Superior temporal gyrus (tissue), 1 donor: Measurements from ENCODE around the gene CLCN7.

Experiments
- DNase-seq: peaks from one replicate; pipeline ENCODE4 v3.0.0-alpha.2; 2016; ENCODE audit errors: extremely low spot score

Gene CLCN7

DNA sequence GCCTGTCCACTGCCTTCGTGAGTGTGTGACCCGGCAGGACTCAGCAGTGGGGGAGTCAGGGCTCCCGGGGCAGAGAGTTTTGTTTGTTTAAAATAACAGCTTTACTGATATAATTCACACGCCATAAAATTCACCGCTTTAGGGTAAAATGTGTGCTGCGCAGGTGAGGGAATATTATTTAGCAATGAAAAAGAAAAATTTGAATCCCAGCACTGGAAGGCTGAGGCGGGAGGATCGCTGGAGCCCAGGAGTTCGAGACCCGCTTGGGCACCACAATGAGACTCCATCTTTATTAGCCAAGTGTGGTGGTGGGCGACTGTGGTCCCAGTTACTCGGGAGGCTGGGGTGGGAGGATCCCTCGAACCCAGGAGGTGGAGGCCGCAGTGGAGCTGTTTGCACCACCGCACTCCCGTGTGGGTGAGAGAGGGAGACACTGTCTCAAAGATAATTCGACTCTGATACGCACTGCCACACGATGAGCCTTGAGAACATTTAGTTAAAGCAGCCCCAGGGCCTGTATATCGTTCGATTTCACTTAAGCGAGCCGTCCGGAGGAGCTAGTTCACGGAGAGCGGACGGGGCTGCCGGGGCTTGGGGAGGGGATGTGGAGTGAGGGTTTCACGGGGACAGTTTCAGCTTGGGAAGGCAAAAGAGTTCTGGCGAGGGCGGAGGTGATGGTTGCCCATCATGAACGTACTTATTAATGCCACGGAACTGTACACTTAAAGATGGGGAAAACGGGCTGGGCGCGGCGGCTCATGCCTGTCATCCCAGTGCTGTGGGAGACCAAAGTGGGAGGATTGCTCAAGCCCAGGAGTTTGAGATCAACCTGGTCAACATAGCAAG, 28.5 kb upstream of the CLCN7 start:
- no peak for DNase-seq

- no peak for DNase-seq
Measured at GRCh38 chr16:1502092-1503004, 27.5 kb upstream of the CLCN7 start.

GRCh38 chr16:1501630-1502029, 26.8 kb upstream of the CLCN7 start:
- no peak for DNase-seq

GRCh38 chr16:1500465-1501150, 25.8 kb upstream of the CLCN7 start:
- no peak for DNase-seq

DNA sequence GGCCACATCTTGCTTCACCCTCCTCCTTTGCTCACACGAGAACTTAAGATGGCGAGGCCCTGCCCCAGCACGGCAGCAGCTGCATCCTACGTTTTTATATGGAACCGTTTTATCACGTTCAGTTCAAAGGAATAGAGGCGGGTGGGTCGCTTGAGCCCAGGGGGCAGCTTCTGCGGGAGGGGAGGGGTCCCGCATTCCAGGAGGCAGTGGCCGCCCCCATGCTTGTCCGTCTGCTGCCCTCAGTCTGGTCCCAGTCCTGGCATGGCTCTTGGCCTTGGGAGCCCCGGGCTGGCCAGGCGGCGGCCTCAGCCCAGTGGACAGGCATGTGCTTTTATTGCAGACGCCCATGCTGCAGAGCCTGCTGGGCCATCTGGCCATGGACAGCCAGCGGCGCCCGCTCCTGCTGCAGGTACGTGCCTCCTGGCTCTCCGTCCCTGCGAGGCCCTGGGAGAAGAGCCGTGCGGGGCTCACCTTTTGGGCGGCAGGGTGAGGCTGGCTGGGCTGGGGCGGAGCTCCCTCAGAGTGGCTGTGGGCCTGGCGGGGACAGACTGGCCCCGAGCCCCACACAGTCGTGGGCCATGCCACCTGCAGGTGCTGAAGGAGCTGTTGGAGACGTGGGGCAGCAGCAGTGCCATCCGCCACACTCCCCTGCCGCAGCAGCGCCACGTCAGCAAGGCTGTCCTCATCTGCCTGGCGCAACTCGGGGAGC, 25.1 kb upstream of the CLCN7 start:
- no peak for DNase-seq

GRCh38 chr16:1498899-1499676, 24.3 kb upstream of the CLCN7 start:
- no peak for DNase-seq

DNA sequence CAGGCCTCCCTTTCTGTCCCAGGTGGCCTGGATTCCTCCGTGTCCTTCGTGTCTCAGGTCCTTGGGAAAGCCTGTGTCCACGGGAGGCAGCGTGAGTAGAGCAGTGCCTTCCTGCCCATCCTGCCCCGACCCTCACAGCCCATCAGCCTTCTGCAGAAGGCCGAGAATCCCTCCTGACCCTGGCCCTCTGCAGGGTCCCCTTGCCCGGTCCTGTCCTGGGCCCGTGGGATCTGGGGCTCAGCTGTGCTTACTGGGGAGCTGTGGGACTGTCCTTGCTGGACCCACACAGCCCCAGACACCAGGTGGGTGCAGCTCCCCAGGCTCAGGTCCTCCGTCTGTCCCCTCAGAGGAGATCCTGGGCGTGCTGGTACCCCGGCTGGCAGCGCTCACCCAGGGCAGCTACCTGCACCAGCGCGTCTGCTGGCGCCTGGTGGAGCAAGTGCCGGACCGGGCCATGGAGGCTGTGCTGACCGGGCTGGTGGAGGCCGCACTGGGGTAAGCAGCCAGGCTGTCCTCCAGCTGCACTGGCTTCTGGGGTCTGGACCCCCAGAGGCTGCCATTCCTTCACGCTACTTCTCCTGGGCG, 22.3 kb upstream of the CLCN7 start:
- no peak for DNase-seq

GRCh38 chr16:1496464-1496863, 21.6 kb upstream of the CLCN7 start:
- DNase-seq = no peak

DNA sequence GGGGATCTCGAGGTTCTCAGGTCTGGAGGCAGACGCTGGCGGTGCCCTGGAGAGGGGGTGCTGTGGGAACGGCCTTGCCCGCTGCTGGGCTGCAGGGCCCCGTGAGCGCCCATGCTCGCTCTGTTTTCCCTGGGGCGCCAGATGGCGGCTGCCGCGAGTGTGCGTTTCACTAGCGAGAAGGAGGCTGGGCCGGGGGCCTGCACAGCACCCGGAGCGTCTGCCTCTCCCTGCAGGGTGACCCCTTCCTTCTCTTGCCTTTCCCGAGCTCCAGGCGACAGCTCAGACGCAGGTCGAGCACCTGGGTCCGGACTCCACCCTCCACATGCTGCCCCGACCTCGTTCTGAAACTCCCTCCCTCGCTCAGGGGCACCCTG, 21.0 kb upstream of the CLCN7 start:
- DNase-seq = no peak

DNA sequence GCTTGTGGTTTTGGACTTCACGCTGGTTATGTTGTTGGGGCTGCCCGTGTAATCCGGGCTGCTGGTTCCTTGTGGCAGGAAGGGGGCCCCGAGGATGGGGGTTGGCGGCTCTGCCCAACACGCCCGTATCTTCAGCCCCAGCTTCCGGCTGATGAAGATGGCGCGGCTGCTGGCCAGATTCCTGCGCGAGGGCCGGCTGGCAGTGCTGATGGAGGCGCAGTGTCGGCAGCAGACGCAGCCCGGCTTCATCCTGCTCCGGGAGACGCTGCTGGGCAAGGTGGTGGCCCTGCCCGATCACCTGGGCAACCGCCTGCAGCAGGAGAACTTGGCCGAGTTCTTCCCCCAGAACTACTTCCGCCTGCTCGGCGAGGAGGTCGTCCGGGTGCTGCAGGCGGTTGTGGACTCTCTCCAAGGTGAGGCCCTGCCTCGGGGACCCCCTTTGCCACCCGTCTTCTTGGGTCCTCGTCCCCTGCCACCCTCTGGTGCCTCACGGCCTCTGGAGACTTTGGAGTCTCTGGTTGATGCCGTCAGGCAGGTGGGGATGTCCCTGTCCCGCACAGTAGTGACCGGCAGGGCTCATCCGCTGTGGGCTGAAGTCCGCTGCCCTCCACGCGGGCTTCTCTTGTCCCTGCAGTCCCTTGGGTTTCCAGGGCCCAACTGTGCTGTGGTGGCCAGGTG, 20.5 kb upstream of the CLCN7 start:
- no peak for DNase-seq

- no peak for DNase-seq
Measured at GRCh38 chr16:1494711-1495110, 19.9 kb upstream of the CLCN7 start.

GRCh38 chr16:1494129-1494640, 19.4 kb upstream of the CLCN7 start:
- DNase-seq = no peak

GRCh38 chr16:1493746-1494094, 18.9 kb upstream of the CLCN7 start:
- DNase-seq = no peak

GRCh38 chr16:1492923-1493745, 18.3 kb upstream of the CLCN7 start, which contains the start of gene TELO2:
Gene TELO2 (plus strand): TSS chr16:1493360. CDS start chr16:1494282, 922 bp downstream.
- peak; percentile 76 for DNase-seq

GRCh38 chr16:1492082-1492922, 17.5 kb upstream of the CLCN7 start:
- DNase-seq = no peak

GRCh38 chr16:1491327-1491726, 16.5 kb upstream of the CLCN7 start:
- DNase-seq = no peak

GRCh38 chr16:1489077-1489476, 14.2 kb upstream of the CLCN7 start:
- DNase-seq = no peak

GRCh38 chr16:1488619-1489018, 13.8 kb upstream of the CLCN7 start, which contains the start of gene PTX4:
Gene PTX4 (minus strand): TSS chr16:1488944. CDS start chr16:1488909, 35 bp downstream.
- DNase-seq = no peak
